HepG2 (cell line): Measurements from ENCODE around the gene SPI1.

ENCODE experiments used
- CBFB ChIP-seq: sonication (generic); formaldehyde crosslinking; IDR thresholded peaks from 2 replicates; pipeline ENCODE4 v1.4.0; 2020; ENCODE audit warnings: missing genetic modification reagents
- EP300 ChIP-seq, 3 experiments: sonication (generic) in 1 of 3; formaldehyde crosslinking in 1 of 3; IDR thresholded peaks; 2 replicates each; pipeline versions ENCODE4 v1.5.1 to v1.6.1; 2011 to 2020; ENCODE audit warnings: low read depth in 2 of 3, low read length in 2 of 3, borderline replicate concordance in 1 of 3, improper control_type of control experiment in 1 of 3, mild to moderate bottlenecking in 1 of 3, missing genetic modification reagents in 1 of 3, moderate library complexity in 1 of 3
- HCFC1 ChIP-seq: fragments of 150-350 bp; IDR thresholded peaks from 2 replicates; pipeline ENCODE4 v1.6.1; 2014; ENCODE audit warnings: low read depth, low read length
- POLR2A ChIP-seq, 2 experiments: IDR thresholded peaks; 2 replicates each; pipeline ENCODE4 v1.6.1; 2011; ENCODE audit warnings: low read depth in 2 of 2, low read length in 2 of 2, mild to moderate bottlenecking in 1 of 2, moderate library complexity in 1 of 2; ENCODE audit not compliant: insufficient read depth in 1 of 2
- ZNF24 ChIP-seq: fragments of 450-650 bp; IDR thresholded peaks from 2 replicates; pipeline ENCODE4 v1.6.1; 2017; ENCODE audit warnings: antibody characterized with exemption, mild to moderate bottlenecking
- ZNF629 ChIP-seq: sonication (generic); formaldehyde crosslinking; conservative IDR thresholded peaks from 2 replicates; pipeline ENCODE4 v1.5.0; 2020; ENCODE audit warnings: missing genetic modification reagents
- ZNF746 ChIP-seq: sonication (generic); formaldehyde crosslinking; IDR thresholded peaks from 2 replicates; pipeline ENCODE4 v1.8.0; 2022; ENCODE audit warnings: mild to moderate bottlenecking, missing genetic modification reagents
- ZSCAN20 ChIP-seq: sonication (generic); formaldehyde crosslinking; IDR thresholded peaks from 2 replicates; pipeline ENCODE4 v1.4.0; 2020; ENCODE audit warnings: missing genetic modification reagents, mild to moderate bottlenecking, borderline replicate concordance
- TF ChIP-seq, protein P1 (sequence below): IDR thresholded peaks from 2 replicates; pipeline ENCODE4 v1.6.1; 2012; ENCODE audit warnings: low read length, improper control_type of control experiment
- TF ChIP-seq, protein P2 (sequence below): sonication (generic); formaldehyde crosslinking; IDR thresholded peaks from 2 replicates; pipeline ENCODE4 v1.5.0; 2020; ENCODE audit warnings: mild to moderate bottlenecking, missing genetic modification reagents, moderate library complexity
- TF ChIP-seq, protein P3 (sequence below): sonication (generic); formaldehyde crosslinking; IDR thresholded peaks from 2 replicates; pipeline ENCODE4 v1.4.0; 2020; ENCODE audit warnings: missing genetic modification reagents, borderline replicate concordance

GRCh38 chr11:47407746-47408590, 29.6 kb upstream of the SPI1 start, which contains the start of gene SLC39A13:
- TF ChIP-seq, protein P1, sequence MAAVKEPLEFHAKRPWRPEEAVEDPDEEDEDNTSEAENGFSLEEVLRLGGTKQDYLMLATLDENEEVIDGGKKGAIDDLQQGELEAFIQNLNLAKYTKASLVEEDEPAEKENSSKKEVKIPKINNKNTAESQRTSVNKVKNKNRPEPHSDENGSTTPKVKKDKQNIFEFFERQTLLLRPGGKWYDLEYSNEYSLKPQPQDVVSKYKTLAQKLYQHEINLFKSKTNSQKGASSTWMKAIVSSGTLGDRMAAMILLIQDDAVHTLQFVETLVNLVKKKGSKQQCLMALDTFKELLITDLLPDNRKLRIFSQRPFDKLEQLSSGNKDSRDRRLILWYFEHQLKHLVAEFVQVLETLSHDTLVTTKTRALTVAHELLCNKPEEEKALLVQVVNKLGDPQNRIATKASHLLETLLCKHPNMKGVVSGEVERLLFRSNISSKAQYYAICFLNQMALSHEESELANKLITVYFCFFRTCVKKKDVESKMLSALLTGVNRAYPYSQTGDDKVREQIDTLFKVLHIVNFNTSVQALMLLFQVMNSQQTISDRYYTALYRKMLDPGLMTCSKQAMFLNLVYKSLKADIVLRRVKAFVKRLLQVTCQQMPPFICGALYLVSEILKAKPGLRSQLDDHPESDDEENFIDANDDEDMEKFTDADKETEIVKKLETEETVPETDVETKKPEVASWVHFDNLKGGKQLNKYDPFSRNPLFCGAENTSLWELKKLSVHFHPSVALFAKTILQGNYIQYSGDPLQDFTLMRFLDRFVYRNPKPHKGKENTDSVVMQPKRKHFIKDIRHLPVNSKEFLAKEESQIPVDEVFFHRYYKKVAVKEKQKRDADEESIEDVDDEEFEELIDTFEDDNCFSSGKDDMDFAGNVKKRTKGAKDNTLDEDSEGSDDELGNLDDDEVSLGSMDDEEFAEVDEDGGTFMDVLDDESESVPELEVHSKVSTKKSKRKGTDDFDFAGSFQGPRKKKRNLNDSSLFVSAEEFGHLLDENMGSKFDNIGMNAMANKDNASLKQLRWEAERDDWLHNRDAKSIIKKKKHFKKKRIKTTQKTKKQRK = no peak
- TF ChIP-seq, protein P2, sequence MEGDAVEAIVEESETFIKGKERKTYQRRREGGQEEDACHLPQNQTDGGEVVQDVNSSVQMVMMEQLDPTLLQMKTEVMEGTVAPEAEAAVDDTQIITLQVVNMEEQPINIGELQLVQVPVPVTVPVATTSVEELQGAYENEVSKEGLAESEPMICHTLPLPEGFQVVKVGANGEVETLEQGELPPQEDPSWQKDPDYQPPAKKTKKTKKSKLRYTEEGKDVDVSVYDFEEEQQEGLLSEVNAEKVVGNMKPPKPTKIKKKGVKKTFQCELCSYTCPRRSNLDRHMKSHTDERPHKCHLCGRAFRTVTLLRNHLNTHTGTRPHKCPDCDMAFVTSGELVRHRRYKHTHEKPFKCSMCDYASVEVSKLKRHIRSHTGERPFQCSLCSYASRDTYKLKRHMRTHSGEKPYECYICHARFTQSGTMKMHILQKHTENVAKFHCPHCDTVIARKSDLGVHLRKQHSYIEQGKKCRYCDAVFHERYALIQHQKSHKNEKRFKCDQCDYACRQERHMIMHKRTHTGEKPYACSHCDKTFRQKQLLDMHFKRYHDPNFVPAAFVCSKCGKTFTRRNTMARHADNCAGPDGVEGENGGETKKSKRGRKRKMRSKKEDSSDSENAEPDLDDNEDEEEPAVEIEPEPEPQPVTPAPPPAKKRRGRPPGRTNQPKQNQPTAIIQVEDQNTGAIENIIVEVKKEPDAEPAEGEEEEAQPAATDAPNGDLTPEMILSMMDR (CRISPR knock-in tag) = peak; percentile 90
- TF ChIP-seq HCFC1 = peak; percentile 82
- peak; percentile 89 for TF ChIP-seq ZNF746 (CRISPR knock-in tag)
- peak; percentile 57 to 90 for TF ChIP-seq POLR2A (IDR thresholded peaks at IDR 0.05; ENCODE audit: insufficient read depth in 1 of 2, low read depth in 2 of 2, low read length in 2 of 2)
- peak in 1 of 2 experiments; percentile 52; a peak in 2 of 4 replicates for TF ChIP-seq EP300 (IDR thresholded peaks at IDR 0.05; ENCODE audit: low read depth in 2 of 2, low read length in 2 of 2)
- no peak for TF ChIP-seq EP300 (CRISPR knock-in tag; IDR thresholded peaks at IDR 0.05; ENCODE audit: borderline replicate concordance)
- TF ChIP-seq, protein P3, sequence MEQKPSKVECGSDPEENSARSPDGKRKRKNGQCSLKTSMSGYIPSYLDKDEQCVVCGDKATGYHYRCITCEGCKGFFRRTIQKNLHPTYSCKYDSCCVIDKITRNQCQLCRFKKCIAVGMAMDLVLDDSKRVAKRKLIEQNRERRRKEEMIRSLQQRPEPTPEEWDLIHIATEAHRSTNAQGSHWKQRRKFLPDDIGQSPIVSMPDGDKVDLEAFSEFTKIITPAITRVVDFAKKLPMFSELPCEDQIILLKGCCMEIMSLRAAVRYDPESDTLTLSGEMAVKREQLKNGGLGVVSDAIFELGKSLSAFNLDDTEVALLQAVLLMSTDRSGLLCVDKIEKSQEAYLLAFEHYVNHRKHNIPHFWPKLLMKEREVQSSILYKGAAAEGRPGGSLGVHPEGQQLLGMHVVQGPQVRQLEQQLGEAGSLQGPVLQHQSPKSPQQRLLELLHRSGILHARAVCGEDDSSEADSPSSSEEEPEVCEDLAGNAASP (CRISPR knock-in tag) = peak; percentile 48; the same call in 1 of the 2 replicates
- TF ChIP-seq ZNF629 = peak; percentile 17; the same call in 1 of the 2 replicates
- peak; percentile 70; the same call in 1 of the 2 replicates for TF ChIP-seq ZSCAN20 (CRISPR knock-in tag)
- TF ChIP-seq CBFB (CRISPR knock-in tag) = peak; percentile 71
- TF ChIP-seq ZNF24 = 0 out of 2 replicates have a peak, but pooled peaks have one; percentile 36
